T-helper 2 cell treated with Interferon-gamma antibody and Interleukin-4, amounts not matched to agents 100 ng/mL and 5 ng/mL, for 36 hours (primary cell): ENCODE results near the gene GRAMD1A. TPM values are rescaled to one million over a fixed set of nuclear protein-coding genes. Genes with fewer than 3 reads are reported as not detected.
"Not testable (repeated sequence)": the region's sequence is repeated elsewhere in the genome, so short reads cannot be mapped to it uniquely, and the experiment has no call there.

Source experiments
- intact Hi-C: fragments of 100-400 bp; cut with micrococcal nuclease; formaldehyde crosslinking; loops from one replicate; pipeline ENCODE4 v1.15.1; 2023
- total RNA-seq: library from RNA; stranded (reverse); gene quantifications from 2 replicates; pipeline ENCODE4 v1.2.3, GENCODE V29; 2022

The GRAMD1A gene
- total RNA-seq, 1 donor from 2014 or later, result 67.3 TPM

GRCh38 chr19:35015270-35015953, 15.3 kb downstream of the GRAMD1A start:
- intact Hi-C loops, result no loop called here

DNA sequence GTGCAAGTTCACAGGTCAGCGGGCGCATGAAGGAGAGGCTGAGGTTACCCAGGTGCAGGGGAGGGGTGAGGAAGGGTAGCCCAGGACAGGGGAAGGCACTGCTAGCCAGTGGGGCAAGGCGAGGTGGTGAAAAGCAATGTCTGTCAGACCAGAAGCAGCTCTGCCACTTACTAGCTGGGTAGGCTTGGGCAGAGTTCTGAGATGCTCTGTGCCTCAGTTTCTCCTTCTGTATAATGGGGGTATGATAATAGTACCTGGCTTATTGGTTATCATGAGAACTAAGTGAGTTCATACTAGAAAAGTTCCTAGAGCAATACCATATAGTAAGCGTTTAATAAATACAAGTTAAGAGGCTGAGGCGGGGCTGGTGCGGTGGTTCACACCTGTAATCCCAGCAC, 15.8 kb downstream of the GRAMD1A start:
- intact Hi-C loops, result no loop called here

DNA sequence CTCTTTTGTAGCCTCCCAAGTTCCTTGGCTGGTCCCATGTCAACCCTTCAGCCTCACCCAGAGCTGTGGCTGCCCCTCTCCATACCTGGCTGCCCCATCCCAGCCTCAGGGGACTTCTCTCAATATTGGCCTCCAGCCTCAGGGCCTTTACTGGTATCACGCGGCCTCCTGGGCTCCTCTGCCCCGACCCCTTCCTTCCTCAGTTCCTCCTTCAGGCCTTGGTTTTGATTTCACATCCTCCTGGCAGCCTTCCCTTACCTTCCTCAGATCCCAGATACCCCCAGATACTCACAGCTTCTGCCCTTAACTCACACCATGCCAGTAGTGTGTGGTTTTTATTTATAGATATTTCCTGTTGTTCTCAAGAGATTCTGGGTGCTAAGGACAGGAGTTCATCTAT, 17.4 kb downstream of the GRAMD1A start:
- intact Hi-C loops, result no loop called here

- intact Hi-C loops, result no loop called here
Observed at GRCh38 chr19:35018379-35018778, 18.3 kb downstream of the GRAMD1A start.

- intact Hi-C loops, result no loop called here
Observed at GRCh38 chr19:35019144-35019543, 19.0 kb downstream of the GRAMD1A start.

- intact Hi-C loops, result no loop called here
Observed at GRCh38 chr19:35021016-35021415, 20.9 kb downstream of the GRAMD1A start.

- intact Hi-C loops, result no loop called here
Observed at GRCh38 chr19:35021596-35021995, 21.5 kb downstream of the GRAMD1A start.

DNA sequence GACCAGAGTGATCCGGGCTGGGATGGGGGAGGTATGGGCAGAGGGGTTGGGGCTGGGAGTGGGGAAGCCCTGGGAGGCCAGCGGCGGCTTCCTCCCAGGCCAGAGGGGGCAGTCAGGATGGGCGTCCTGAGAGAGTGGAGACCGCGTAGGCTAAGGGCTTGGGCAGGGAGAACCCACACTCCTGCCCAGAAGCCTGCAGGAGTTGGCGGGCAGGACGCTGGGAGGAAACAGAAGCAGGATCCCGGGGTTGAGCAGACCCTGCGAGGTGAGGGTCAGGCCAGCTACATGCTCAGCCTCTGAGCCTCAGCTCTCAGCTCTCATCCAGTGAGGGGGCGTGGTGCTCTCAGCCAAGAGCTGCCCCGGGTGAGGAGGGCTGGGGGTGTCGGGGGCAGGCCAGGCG, 22.3 kb downstream of the GRAMD1A start:
- intact Hi-C loops, result no loop called here

DNA sequence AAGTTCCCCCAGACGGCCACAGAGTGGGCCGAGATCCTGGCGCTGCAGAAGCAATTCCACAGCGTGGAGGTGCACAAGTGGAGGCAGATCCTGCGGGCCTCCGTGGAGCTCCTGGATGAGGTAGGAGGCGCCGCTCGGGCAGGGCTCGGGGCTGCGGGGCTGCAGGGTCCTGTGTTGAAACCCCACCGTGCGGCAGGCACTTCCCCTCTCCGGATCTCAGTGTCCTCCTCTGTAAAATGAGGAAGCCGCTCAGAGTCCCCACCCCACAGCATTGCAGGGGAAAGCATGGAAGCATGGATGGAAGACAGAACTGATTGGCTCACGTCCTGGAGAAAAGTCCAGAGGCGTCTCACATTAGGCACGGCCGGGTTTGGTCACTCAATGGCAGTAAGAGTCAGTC, 23.3 kb downstream of the GRAMD1A start:
- intact Hi-C loops, result no loop called here

DNA sequence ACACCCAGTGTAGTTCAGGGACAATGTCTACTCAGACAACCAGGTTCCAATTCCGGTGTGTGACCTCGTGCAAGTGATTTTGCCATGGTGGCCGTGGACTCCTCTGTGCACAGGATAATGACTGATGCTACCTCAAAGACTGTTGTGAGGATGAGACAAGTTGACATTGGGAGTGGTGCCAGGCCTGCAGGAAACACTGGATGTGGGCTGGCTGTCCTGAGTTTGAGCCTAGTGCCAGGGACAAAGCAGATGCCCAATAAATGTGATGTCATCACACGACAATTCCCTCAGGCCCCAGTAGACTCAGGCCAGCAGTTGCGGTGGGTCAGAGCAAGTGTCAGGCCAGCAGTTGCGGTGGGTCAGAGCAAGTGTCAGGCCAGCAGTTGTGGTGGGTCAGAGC, 24.0 kb downstream of the GRAMD1A start:
- intact Hi-C loops, result no loop called here

DNA sequence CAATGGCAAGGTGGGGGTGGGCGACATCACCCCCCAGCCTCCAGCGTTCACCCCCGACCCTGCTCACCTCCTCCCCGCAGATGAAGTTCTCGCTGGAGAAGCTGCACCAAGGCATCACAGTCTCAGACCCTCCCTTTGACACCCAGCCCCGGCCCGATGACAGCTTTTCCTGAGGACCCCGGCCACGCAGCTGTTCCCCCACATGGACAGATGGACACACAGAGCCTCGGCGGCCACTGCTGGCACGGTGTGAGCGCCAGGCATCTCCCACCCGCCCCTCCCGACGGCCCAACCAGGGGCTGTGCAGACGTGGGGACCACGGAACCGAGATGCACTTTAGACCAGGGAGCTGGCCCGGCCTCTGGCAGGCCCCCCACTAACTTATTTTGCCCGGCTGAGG, 25.8 kb downstream of the GRAMD1A start:
- intact Hi-C loops, result no loop called here

- intact Hi-C loops, result no loop called here
Observed at GRCh38 chr19:35026418-35026817, 26.3 kb downstream of the GRAMD1A start.

- intact Hi-C loops, result no loop called here
Observed at GRCh38 chr19:35027009-35027408, 26.9 kb downstream of the GRAMD1A start.

DNA sequence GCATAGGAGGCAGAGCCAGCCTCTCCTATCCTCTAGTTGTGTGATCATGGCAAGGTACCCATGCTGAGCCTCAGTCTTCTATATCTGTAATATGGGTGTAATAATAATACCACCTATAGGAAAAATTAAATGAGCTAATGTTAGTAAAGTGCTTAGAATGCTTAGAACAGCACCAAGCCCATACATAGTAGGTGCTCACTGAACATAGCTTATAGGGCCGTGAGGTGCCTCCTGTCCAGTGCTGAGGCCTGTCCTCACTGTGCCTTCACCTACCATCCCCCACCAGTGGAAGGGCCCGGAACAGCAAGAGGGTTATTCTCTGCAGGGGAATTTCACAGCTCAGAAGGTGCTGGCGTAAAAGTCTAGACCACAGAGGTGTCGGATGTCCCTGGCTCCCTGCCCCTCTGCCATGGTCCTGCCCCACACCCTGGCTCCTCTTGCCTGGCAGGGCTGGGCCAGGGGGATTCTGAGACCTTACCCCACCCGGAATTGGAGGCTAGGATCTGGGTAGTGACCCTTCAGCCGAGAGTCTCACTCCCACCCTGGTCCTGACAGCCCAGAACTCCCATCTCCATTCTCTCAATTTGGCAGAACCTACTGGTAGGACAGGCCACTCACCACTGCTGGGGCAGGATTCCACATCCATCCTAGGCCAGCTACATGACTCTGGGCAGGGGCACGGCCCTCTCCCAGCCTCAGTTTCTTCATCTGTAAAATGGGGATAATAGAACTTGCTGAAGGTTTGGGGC, 27.9 kb downstream of the GRAMD1A start:
- intact Hi-C loops, result no loop called here

DNA sequence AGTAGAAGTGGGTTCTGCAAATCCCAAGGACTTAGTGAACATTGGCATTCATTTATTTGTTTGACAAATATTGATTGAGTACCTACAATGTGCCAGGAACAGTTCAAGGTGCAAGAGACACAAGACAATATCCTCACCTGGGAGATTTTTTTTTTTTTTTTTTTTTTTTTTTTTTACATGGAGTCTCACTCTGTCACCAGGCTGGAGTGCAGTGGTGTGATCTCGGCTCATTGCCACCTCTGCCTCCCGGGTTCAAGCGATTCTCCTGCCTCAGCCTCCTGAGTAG, 28.4 kb downstream of the GRAMD1A start:
- intact Hi-C loops, result not testable (repeated sequence)

DNA sequence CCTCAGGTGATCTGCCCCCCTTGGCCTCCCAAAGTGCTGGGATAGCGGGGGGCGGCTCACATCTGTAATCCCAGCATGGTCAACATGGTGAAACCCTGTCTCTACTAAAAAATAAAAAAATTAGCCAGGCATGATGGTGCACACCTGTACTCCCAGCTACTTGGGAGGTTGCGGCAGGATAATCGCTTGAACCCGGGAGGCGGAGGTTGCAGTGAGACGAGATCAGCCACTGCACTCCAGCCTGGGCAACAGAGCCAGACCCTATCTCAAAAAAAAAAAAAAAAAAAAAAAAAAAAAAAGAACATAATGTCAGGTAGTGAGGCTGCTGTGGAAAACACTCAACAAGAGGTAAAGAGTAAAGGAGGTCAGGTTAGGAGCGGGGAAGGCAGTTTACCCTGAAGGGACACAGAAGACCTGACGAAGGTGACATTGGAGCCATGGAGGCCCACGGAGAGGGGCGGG, 29.2 kb downstream of the GRAMD1A start:
- intact Hi-C loops, result not testable (repeated sequence)

DNA sequence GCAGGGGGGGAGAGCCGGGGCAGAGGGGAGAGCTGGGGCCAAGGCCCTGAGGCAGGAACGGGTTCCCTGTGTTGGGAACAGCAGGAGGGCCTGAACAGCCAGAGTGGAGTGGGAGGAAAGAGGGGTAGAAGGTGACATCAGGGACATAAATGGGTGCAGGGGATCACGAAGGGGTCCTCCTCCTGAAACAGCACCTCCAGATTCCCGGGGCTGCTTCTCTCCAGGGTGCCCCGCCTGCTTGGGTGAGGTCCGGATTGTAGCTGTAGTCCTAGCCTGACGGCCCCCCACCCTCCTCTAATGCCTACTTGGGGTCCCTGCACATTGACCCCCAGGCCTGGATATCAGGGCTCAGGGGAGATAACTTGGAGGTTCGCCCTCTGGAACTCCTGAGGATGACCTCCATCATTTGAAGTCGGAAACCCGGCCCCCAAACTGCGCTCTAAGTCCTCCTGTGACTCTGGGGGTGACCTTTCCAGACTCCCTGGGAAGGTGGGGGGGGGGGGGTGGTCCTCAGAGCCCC, 29.7 kb downstream of the GRAMD1A start:
- intact Hi-C loops, result no loop called here

DNA sequence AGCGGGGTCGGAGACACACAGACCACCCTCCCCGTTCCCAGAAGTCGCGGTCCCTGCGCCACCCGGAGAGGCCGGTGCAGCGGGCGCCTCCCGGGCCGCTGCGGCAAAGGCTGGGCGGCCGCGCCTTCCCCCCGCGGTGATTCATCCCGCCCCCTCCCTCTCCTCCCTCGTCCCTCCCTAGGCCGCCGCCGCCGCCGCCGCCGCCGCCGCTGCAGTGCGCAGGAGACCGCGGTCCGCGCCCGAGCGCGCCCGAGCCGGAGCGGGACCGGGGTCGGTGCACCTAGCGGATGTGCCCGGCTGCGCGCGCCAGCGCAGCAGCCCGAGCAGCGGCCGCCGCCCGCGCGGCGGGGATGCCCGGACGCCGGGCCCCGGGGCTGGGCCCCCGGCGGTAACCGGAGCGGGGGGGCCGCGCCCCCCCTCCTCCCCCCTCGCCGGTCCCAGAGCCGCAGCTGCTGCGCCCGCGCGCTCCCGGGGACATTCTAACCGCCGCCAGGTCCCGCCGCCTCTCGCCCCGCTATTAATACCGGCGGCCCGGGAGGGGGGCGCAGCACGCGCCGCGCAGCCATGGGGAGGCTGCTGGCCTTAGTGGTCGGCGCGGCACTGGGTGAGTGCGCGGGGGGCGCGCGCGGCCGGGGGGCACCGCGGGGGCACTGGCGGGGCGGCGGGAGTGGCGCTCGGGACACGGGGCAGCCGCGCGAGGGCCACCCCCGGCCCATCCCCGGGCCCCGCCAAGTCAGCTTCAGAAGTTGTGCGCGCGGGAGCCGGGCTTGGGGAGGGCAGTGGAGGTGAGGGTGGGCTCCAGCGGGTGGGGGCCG, 30.3 kb downstream of the GRAMD1A start, which contains the start of gene SCN1B:
Gene SCN1B (plus strand): TSS at position 214 of the 815 bp plus-strand sequence. CDS start 351 bp downstream, at position 565.
- intact Hi-C loops, result no loop called here

DNA sequence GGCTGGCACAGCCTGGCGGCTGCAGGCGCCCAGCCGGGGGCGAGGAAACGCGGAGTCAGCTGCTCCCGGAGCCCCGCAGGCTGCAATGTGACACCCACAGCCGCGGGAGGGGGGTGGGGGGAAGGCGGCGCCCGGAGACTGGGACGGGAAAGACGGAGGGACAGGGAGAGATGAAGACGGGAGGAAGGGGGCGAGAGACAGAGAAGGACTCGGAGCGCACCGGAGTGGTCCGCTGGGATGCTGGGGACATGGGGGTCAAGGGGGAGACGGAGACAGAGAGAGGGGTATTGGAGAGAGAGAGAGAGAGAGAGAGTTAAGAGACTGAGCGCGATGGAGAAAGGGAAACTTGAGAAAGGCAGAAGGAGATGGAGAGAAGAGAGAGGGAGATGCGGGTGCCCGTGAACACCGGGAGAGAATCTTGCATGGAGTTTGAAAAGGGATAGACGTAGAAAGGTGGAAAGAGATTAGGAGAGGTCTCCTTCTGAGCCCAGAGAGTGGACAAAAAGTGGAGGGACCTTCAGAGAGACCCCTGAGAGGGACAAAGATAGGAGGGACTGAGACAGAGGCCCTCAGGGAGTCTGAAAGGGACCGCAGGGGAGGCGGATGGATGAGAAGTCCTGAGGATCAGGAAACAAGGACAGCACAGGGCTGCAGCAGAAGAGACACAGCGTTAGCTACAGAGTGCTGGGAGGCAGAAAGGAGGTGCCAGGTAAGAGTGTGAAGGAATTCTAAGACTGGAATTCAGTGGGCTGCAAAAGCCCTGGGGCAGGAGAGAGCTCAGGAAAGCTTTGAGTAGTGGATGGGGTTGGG, 31.2 kb downstream of the GRAMD1A start:
- intact Hi-C loops, result no loop called here

DNA sequence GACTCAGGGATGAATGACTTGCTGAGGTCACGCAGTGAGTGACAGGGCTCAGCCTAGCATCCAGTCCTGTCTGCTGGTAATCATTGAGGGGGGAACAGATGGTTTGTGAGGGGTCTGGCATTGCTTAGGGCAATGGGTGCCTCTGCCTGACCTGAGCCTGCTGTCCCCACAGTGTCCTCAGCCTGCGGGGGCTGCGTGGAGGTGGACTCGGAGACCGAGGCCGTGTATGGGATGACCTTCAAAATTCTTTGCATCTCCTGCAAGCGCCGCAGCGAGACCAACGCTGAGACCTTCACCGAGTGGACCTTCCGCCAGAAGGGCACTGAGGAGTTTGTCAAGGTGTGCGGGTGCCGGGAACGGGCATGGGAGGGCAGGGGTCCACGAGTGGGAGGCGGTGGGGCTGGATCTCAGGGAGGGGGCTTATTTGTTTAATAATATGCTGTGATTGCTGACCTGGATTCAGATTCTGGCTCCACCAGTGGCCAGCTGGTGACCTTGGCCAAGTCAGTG, 32.3 kb downstream of the GRAMD1A start:
- intact Hi-C loops, result no loop called here
